Thyroid gland (tissue), 4 donors: ENCODE measurements around the gene NOP16. TPM values are rescaled to one million over a fixed set of nuclear protein-coding genes. Genes with fewer than 3 reads are reported as not detected.

ENCODE experiments used
- DNase-seq, 2 donors: peaks; one replicate each; pipeline ENCODE4 v3.0.0-alpha.2; 2019
- H3K27ac ChIP-seq, 3 donors: fragments of 200-600 bp; sonication (generic); 1 replicate in 2 of 3; 2 replicates in 1 of 3; pipeline ENCODE4 v1.5.1; 2016 to 2019; ENCODE audit warnings: mild to moderate bottlenecking in 1 of 3, moderate library complexity in 1 of 3
- H3K27me3 ChIP-seq: fragments of 200-600 bp; sonication (generic); one replicate; pipeline ENCODE4 v1.5.1; 2019
- H3K36me3 ChIP-seq, 2 donors: fragments of 200-600 bp; sonication (generic); one replicate each; pipeline ENCODE4 v1.5.1; 2016 to 2019
- H3K4me1 ChIP-seq, 2 donors: fragments of 200-600 bp; sonication (generic); one replicate each; pipeline ENCODE4 v1.5.1; 2017 to 2019
- H3K4me3 ChIP-seq, 3 donors: fragments of 200-600 bp; sonication (generic); replicated peaks in 1 of 3; 1 replicate in 2 of 3; 2 replicates in 1 of 3; pipeline ENCODE4 v1.5.1; 2016; ENCODE audit warnings: mild to moderate bottlenecking in 1 of 3
- H3K9me3 ChIP-seq: fragments of 200-600 bp; sonication (generic); one replicate; pipeline ENCODE4 v1.5.1; 2017
- CTCF ChIP-seq, 6 experiments: fragments of 200-600 bp in 3 of 6; fragments of 450-650 bp in 3 of 6; sonication (generic) in 3 of 6; IDR thresholded peaks; one replicate each; pipeline ENCODE4 v1.5.1; 2016 to 2019; ENCODE audit warnings: antibody characterized with exemption in 6 of 6, mild to moderate bottlenecking in 2 of 6, inconsistent platforms in 1 of 6, moderate library complexity in 1 of 6
- POLR2A ChIP-seq, 2 donors: fragments of 450-650 bp; IDR thresholded peaks; one replicate each; pipeline ENCODE4 v1.6.1; 2017; ENCODE audit warnings: antibody characterized with exemption in 2 of 2, mild to moderate bottlenecking in 2 of 2, moderate library complexity in 1 of 2
- WGBS, 2 donors: methylation state at CpG; one replicate each; pipeline ENCODE4 v1.1.5; 2017; 5-methylcytosine and 5-hydroxymethylcytosine counted together
- intact Hi-C: fragments of 100-400 bp; cut with DNase I; formaldehyde crosslinking; loops from one replicate; pipeline ENCODE4 v1.15.1; 2023
- total RNA-seq, 4 donors: library from RNA; depleted of rRNA; stranded (reverse); fragments of >200 nt; gene quantifications; one replicate each; pipeline ENCODE4 v1.2.3, GENCODE V29; 2016

NOP16 gene
- total RNA-seq, 4 donors from 2014 or later, result 4.7 to 13.7 (median 8.2) TPM

- WGBS, 2 donors, result 85 to 87% methylated on average over 3 of the region's 3 CpGs
Observed at GRCh38 chr5:176379881-176380280, 8.5 kb downstream of the NOP16 start.

GRCh38 chr5:176373100-176373818 lies 15.1 kb downstream of the NOP16 start:
- TF ChIP-seq POLR2A (IDR thresholded peaks at IDR 0.05) (no peak), CTCF (IDR thresholded peaks at IDR 0.05) (no peak)
- peak; percentile 66 to 74 for DNase-seq
- H3K36me3 ChIP-seq, result peaks cover 0 to 2% of the 10 kb centered on the region in 2 donors
- H3K4me3 ChIP-seq, result no peak overlapping the region
- H3K27ac ChIP-seq, result no peak overlapping the region
- intact Hi-C loops, result no loop called here
- no peaks in the 10 kb centered on the region for H3K27me3 ChIP-seq
- no peaks in the 10 kb centered on the region for H3K9me3 ChIP-seq
- peaks cover 0 to 10% of the 10 kb centered on the region in 2 donors for H3K4me1 ChIP-seq
- 37 to 42% methylated on average over 7 of the region's 7 CpGs for WGBS, 2 donors

More at GRCh38 chr5:176379881-176380280, 8.5 kb downstream of the NOP16 start:
- TF ChIP-seq POLR2A (IDR thresholded peaks at IDR 0.05) (no peak), CTCF (IDR thresholded peaks at IDR 0.05) (no peak)
- Histone ChIP-seq H3K27ac (no peak overlapping the region), H3K9me3 (no peaks in the 10 kb centered on the region), H3K27me3 (no peaks in the 10 kb centered on the region), H3K36me3 (peaks cover 17 to 18% of the 10 kb centered on the region in 2 donors), H3K4me3 (no peak overlapping the region), H3K4me1 (no peaks in the 10 kb centered on the region)
- no peak for DNase-seq
- intact Hi-C loops, result no loop called here

GRCh38 chr5:176371621-176372539 lies 16.5 kb downstream of the NOP16 start:
- intact Hi-C loops, result no loop called here
- 94 to 98% methylated on average over 12 of the region's 13 CpGs for WGBS, 2 donors
- no peak for TF ChIP-seq CTCF (IDR thresholded peaks at IDR 0.05)
- TF ChIP-seq POLR2A (IDR thresholded peaks at IDR 0.05), result no peak
- H3K4me3 ChIP-seq, result no peak overlapping the region
- peaks cover 0 to 10% of the 10 kb centered on the region in 2 donors for H3K4me1 ChIP-seq
- H3K36me3 ChIP-seq, result peaks cover 0 to 2% of the 10 kb centered on the region in 2 donors
- H3K9me3 ChIP-seq, result no peaks in the 10 kb centered on the region
- no peaks in the 10 kb centered on the region for H3K27me3 ChIP-seq
- no peak for DNase-seq
- no peak overlapping the region for H3K27ac ChIP-seq

- Histone ChIP-seq H3K4me1 (peaks cover 0 to 15% of the 10 kb centered on the region in 2 donors), H3K27ac (no peak overlapping the region), H3K36me3 (peaks cover 0 to 2% of the 10 kb centered on the region in 2 donors), H3K9me3 (no peaks in the 10 kb centered on the region), H3K27me3 (no peaks in the 10 kb centered on the region), H3K4me3 (no peak overlapping the region)
- WGBS, 2 donors, result 89 to 95% methylated on average over 8 of the region's 8 CpGs
- intact Hi-C loops, result no loop called here
- DNase-seq, result no peak
- TF ChIP-seq POLR2A (IDR thresholded peaks at IDR 0.05), result no peak
Observed at GRCh38 chr5:176369934-176370711, 18.3 kb downstream of the NOP16 start.

- intact Hi-C loops, result no loop called here
- Histone ChIP-seq H3K4me1 (peaks cover 3 to 20% of the 10 kb centered on the region in 2 donors), H3K27ac (no peak overlapping the region), H3K36me3 (peaks cover 0 to 2% of the 10 kb centered on the region in 2 donors), H3K9me3 (no peaks in the 10 kb centered on the region), H3K27me3 (no peaks in the 10 kb centered on the region), H3K4me3 (no peak overlapping the region)
- DNase-seq, result no peak
- WGBS, 2 donors, result 96 to 100% methylated on average over 1 to 5 of the region's 13 CpGs
- TF ChIP-seq CTCF (IDR thresholded peaks at IDR 0.05) (no peak), POLR2A (IDR thresholded peaks at IDR 0.05) (no peak)
Observed at GRCh38 chr5:176368726-176369125, 19.7 kb downstream of the NOP16 start.
